Testis (tissue), 2 donors: ENCODE results near the gene BAD.
A peak's percentile ranks its signal among the peaks of the same experiment; 100 is the strongest.

Experiments used
- POLR2A ChIP-seq: fragments of 450-650 bp; IDR thresholded peaks from one replicate; pipeline ENCODE4 v1.6.1; 2017; ENCODE audit warnings: antibody characterized with exemption, mild to moderate bottlenecking, moderate library complexity
- TF ChIP-seq, protein P1 (sequence below), 3 experiments: fragments of 450-650 bp in 2 of 3; fragments of 200-600 bp in 1 of 3; sonication (generic) in 1 of 3; IDR thresholded peaks; one replicate each; pipeline ENCODE4 v1.5.1; 2016 to 2019; ENCODE audit warnings: antibody characterized with exemption in 3 of 3, mild to moderate bottlenecking in 2 of 3, moderate library complexity in 1 of 3

DNA sequence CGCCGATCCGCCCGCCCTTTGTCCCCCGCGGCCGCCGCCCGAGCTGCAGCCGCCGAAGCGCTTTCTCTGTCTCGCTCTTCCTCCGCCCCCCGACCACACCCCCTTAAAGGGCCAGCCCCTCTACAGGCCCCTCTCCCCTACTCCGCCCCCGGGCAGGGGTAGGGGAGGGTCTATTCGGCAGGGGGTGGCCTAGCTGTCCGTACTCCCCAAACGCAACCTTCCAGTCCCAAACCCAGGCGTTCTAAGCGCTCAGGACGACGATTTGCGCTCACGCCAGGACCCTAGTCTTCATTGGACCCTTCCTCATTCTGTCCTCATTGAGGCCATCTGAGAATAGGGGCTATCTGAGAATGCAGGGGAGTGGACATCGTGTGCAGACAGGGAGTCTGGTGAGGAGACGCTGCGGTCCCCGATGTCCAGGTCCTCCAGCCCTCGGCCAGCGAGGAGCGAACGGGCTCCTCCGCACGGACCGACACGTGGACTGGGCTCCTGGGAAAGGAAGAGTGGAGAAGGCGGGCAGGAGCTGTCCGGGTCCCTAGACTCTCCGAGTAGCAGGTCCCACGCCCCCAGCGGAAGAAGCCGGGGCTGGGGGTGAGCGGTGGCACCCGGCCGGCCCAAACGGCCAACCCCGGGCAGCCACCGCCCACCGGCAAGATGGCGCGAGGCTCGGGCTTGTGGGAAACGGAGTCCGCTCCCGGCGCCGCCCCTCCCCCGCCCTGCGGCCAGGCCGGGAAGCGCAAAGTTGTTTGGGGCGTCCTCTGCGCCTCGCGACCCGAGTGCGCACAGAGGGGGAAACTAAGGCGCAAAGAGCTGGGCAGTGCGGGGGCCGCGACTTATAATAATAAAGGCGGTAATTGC, 37.4 kb downstream of the BAD start, which contains the start of gene PPP1R14B:
- TF ChIP-seq, protein P1, sequence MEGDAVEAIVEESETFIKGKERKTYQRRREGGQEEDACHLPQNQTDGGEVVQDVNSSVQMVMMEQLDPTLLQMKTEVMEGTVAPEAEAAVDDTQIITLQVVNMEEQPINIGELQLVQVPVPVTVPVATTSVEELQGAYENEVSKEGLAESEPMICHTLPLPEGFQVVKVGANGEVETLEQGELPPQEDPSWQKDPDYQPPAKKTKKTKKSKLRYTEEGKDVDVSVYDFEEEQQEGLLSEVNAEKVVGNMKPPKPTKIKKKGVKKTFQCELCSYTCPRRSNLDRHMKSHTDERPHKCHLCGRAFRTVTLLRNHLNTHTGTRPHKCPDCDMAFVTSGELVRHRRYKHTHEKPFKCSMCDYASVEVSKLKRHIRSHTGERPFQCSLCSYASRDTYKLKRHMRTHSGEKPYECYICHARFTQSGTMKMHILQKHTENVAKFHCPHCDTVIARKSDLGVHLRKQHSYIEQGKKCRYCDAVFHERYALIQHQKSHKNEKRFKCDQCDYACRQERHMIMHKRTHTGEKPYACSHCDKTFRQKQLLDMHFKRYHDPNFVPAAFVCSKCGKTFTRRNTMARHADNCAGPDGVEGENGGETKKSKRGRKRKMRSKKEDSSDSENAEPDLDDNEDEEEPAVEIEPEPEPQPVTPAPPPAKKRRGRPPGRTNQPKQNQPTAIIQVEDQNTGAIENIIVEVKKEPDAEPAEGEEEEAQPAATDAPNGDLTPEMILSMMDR (IDR thresholded peaks at IDR 0.05), result peak in 2 of 3 experiments; percentile 20 to 33
- TF ChIP-seq POLR2A, result no peak
